H9 (cell line): ENCODE results near the gene DLX5. TPM values are rescaled to one million over a fixed set of nuclear protein-coding genes. Genes with fewer than 3 reads are reported as not detected.

ENCODE experiments used
- DNase-seq: peaks from one replicate; pipeline ENCODE4 v3.0.0-alpha.2; 2017
- H2AFZ ChIP-seq: one replicate; pipeline ENCODE4 v1.6.1; 2013; ENCODE audit warnings: mild to moderate bottlenecking, low read length, control low read depth, moderate library complexity
- H2AK5ac ChIP-seq: 2 replicates; pipeline ENCODE4 v1.6.1; 2013; ENCODE audit warnings: low read length, control low read depth, mixed read lengths; ENCODE audit not compliant: insufficient read length
- H2BK120ac ChIP-seq: one replicate; pipeline ENCODE4 v1.6.1; 2013; ENCODE audit warnings: low read depth, mild to moderate bottlenecking, low read length, control low read depth, inconsistent platforms; ENCODE audit not compliant: poor library complexity, severe bottlenecking
- H2BK12ac ChIP-seq: 2 replicates; pipeline ENCODE4 v1.6.1; 2013; ENCODE audit warnings: low read length, control low read depth, mixed read lengths, low read depth; ENCODE audit not compliant: insufficient read length
- H2BK15ac ChIP-seq: 2 replicates; pipeline ENCODE4 v1.6.1; 2013; ENCODE audit warnings: low read depth, low read length, control low read depth
- H2BK20ac ChIP-seq: one replicate; pipeline ENCODE4 v1.6.1; 2013; ENCODE audit warnings: low read depth, mild to moderate bottlenecking, low read length, control low read depth, inconsistent platforms; ENCODE audit not compliant: poor library complexity, severe bottlenecking
- H2BK5ac ChIP-seq: 2 replicates; pipeline ENCODE4 v1.6.1; 2013; ENCODE audit warnings: low read length, control low read depth, mixed read lengths; ENCODE audit not compliant: insufficient read length
- H3K14ac ChIP-seq: 2 replicates; pipeline ENCODE4 v1.6.1; 2013; ENCODE audit warnings: low read length, control low read depth; ENCODE audit not compliant: insufficient read depth
- H3K18ac ChIP-seq: 2 replicates; pipeline ENCODE4 v1.6.1; 2013; ENCODE audit warnings: low read depth, mild to moderate bottlenecking, mixed read lengths, low read length, control low read depth; ENCODE audit not compliant: insufficient read length
- H3K23ac ChIP-seq: 2 replicates; pipeline ENCODE4 v1.6.1; 2013; ENCODE audit warnings: low read length, control low read depth, mixed read lengths, low read depth; ENCODE audit not compliant: insufficient read length
- H3K23me2 ChIP-seq: 2 replicates; pipeline ENCODE4 v1.6.1; 2013; ENCODE audit warnings: low read depth, mild to moderate bottlenecking, mixed read lengths, low read length, control low read depth; ENCODE audit not compliant: insufficient read length, poor library complexity, severe bottlenecking
- H3K27ac ChIP-seq: 2 replicates; pipeline ENCODE4 v1.5.1; 2013; ENCODE audit warnings: low read length, control low read depth, mixed read lengths, low read depth; ENCODE audit not compliant: insufficient read length
- H3K27me3 ChIP-seq: 2 replicates; pipeline ENCODE4 v1.6.1; 2013; ENCODE audit warnings: low read length, control low read depth, inconsistent platforms; ENCODE audit not compliant: insufficient read depth
- H3K4ac ChIP-seq: 2 replicates; pipeline ENCODE4 v1.6.1; 2013; ENCODE audit warnings: low read depth, mild to moderate bottlenecking, control low read depth, inconsistent platforms, low read length, moderate library complexity
- H3K4me1 ChIP-seq: 2 replicates; pipeline ENCODE4 v1.6.1; 2013; ENCODE audit warnings: low read length, control low read depth, inconsistent platforms; ENCODE audit not compliant: insufficient read depth
- H3K4me2 ChIP-seq: 2 replicates; pipeline ENCODE4 v1.6.1; 2013; ENCODE audit warnings: low read length, control low read depth, mixed read lengths; ENCODE audit not compliant: insufficient read length, insufficient read depth
- H3K56ac ChIP-seq: 2 replicates; pipeline ENCODE4 v1.6.1; 2013; ENCODE audit warnings: low read depth, mild to moderate bottlenecking, mixed read lengths, low read length, control low read depth; ENCODE audit not compliant: insufficient read length
- H3K79me1 ChIP-seq: 2 replicates; pipeline ENCODE4 v1.6.1; 2013; ENCODE audit warnings: low read depth, mild to moderate bottlenecking, moderate library complexity, low read length, control low read depth, inconsistent platforms; ENCODE audit not compliant: insufficient read depth, poor library complexity, severe bottlenecking
- H3K79me2 ChIP-seq: 2 replicates; pipeline ENCODE4 v1.6.1; 2013; ENCODE audit warnings: low read length, control low read depth, inconsistent platforms; ENCODE audit not compliant: insufficient read depth
- H3K9ac ChIP-seq: 2 replicates; pipeline ENCODE4 v1.6.1; 2013; ENCODE audit warnings: low read length, control low read depth, mixed read lengths; ENCODE audit not compliant: insufficient read length; ENCODE audit errors: extremely low read depth
- H3K9me3 ChIP-seq: one replicate; pipeline ENCODE4 v1.6.1; 2013; ENCODE audit warnings: low read depth, low read length, inconsistent platforms; ENCODE audit not compliant: control insufficient read depth
- H3T11ph ChIP-seq: one replicate; pipeline ENCODE4 v1.6.1; 2013; ENCODE audit warnings: mild to moderate bottlenecking, low read length, control low read depth, inconsistent platforms
- H4K20me1 ChIP-seq: one replicate; pipeline ENCODE4 v1.6.1; 2013; ENCODE audit not compliant: control insufficient read depth, insufficient read length, insufficient read depth
- H4K5ac ChIP-seq: 2 replicates; pipeline ENCODE4 v1.6.1; 2013; ENCODE audit warnings: low read depth, mild to moderate bottlenecking, mixed read lengths, low read length, control low read depth; ENCODE audit not compliant: insufficient read length
- H4K8ac ChIP-seq: replicated peaks from 2 replicates; pipeline ENCODE4 v1.6.1; 2013; ENCODE audit warnings: low read length, control low read depth, mixed read lengths, low read depth; ENCODE audit not compliant: insufficient read length
- H4K91ac ChIP-seq: 2 replicates; pipeline ENCODE4 v1.6.1; 2013; ENCODE audit warnings: low read depth, mild to moderate bottlenecking, moderate library complexity, mixed read lengths, low read length, control low read depth; ENCODE audit not compliant: insufficient read length
- H3K27ac Mint-ChIP-seq, 3 experiments: 2 replicates in 2 of 3; 3 replicates in 1 of 3; pipeline ENCODE4 v1.8.0; 2020 to 2021; ENCODE audit warnings: mixed read lengths in 3 of 3, mild to moderate bottlenecking in 1 of 3, moderate library complexity in 1 of 3
- H3K27me3 Mint-ChIP-seq: 2 replicates; pipeline ENCODE4 v1.8.0; 2021; ENCODE audit warnings: low read depth, mild to moderate bottlenecking, moderate library complexity, mixed read lengths
- H3K36me3 Mint-ChIP-seq, 3 experiments: 2 replicates in 2 of 3; 3 replicates in 1 of 3; pipeline ENCODE4 v1.8.0; 2020 to 2021; ENCODE audit warnings: low read depth in 3 of 3, mixed read lengths in 3 of 3; ENCODE audit not compliant: insufficient read depth in 1 of 3
- H3K4me1 Mint-ChIP-seq, 2 experiments: 2 replicates each; pipeline ENCODE4 v1.8.0; 2020; ENCODE audit warnings: mixed read lengths in 2 of 2
- H3K4me3 Mint-ChIP-seq, 2 experiments: 2 replicates in 1 of 2; 3 replicates in 1 of 2; pipeline ENCODE4 v1.8.0; 2020 to 2021; ENCODE audit warnings: mild to moderate bottlenecking in 2 of 2, mixed read lengths in 2 of 2, moderate library complexity in 1 of 2
- H3K9me3 Mint-ChIP-seq, 2 experiments: 2 replicates in 1 of 2; 3 replicates in 1 of 2; pipeline ENCODE4 v1.8.0; 2020; ENCODE audit warnings: mild to moderate bottlenecking in 2 of 2, mixed read lengths in 2 of 2, moderate library complexity in 1 of 2
- CTCF ChIP-seq: fragments of 200-600 bp; sonication (generic); conservative IDR thresholded peaks from 3 replicates; pipeline ENCODE4 v1.8.0; 2021; ENCODE audit warnings: antibody characterized with exemption, mild to moderate bottlenecking
- WGBS: extraction: QIAGEN DNeasy Blood & Tissue Kit; methylation state at CpG from one replicate; pipeline ENCODE4 v1.1.7; 2013; ENCODE audit warnings: missing lambda C conversion rate, low lambda C conversion rate, mixed read lengths; ENCODE audit not compliant: insufficient read length; ENCODE audit errors: extremely low coverage; 5-methylcytosine and 5-hydroxymethylcytosine counted together
- total RNA-seq: library from RNA; stranded (reverse); gene quantifications from 2 replicates; pipeline ENCODE4 v1.2.1, GENCODE V29; 2021

Gene DLX5
- total RNA-seq, 1 experiment from 2014 or later = 0.22 TPM

GRCh38 chr7:96986901-96987300 is 37.7 kb downstream of the DLX5 start:
- no peaks in the 10 kb centered on the region; a peak in 2 of 5 replicates for H3K9me3 Mint-ChIP-seq
- no peak overlapping the region for H2BK15ac ChIP-seq
- H3T11ph ChIP-seq = no peak overlapping the region
- no peaks in the 10 kb centered on the region; a peak in 1 of 7 replicates for H3K36me3 Mint-ChIP-seq
- no peak overlapping the region for H4K5ac ChIP-seq
- no peak overlapping the region for H2BK12ac ChIP-seq
- no peak overlapping the region for H2AK5ac ChIP-seq
- H3K9ac ChIP-seq = no peak overlapping the region
- no peak overlapping the region for H3K56ac ChIP-seq
- H4K91ac ChIP-seq = no peak overlapping the region
- peaks cover 7% of the 10 kb centered on the region for H3K23me2 ChIP-seq
- no peak overlapping the region for H3K14ac ChIP-seq
- no peak overlapping the region for H2BK120ac ChIP-seq
- H3K4me1 Mint-ChIP-seq = peaks cover 21 to 53% of the 10 kb centered on the region in 2 experiments
- no peak overlapping the region for H3K4me3 Mint-ChIP-seq
- H3K18ac ChIP-seq = no peak overlapping the region
- no peak overlapping the region for H2BK20ac ChIP-seq
- no peak overlapping the region for H3K4me2 ChIP-seq
- H2BK5ac ChIP-seq = no peak overlapping the region
- no peaks in the 10 kb centered on the region for H3K9me3 ChIP-seq
- H3K4me1 ChIP-seq = peaks cover 2% of the 10 kb centered on the region
- no peak overlapping the region for H3K4ac ChIP-seq
- peaks cover 96% of the 10 kb centered on the region for H3K27me3 Mint-ChIP-seq
- no peaks in the 10 kb centered on the region for H3K79me1 ChIP-seq
- H3K27me3 ChIP-seq = peaks cover 42% of the 10 kb centered on the region
- H3K27ac Mint-ChIP-seq = no peak overlapping the region
- no peak overlapping the region for H4K8ac ChIP-seq
- H3K23ac ChIP-seq = no peak overlapping the region
- H3K79me2 ChIP-seq = no peaks in the 10 kb centered on the region
- TF ChIP-seq CTCF = no peak
- H4K20me1 ChIP-seq = no peaks in the 10 kb centered on the region
- DNase-seq = no peak
- WGBS = no CpG with 5 or more reads among the region's 1 CpG
- no peak overlapping the region for H2AFZ ChIP-seq
- H3K27ac ChIP-seq = no peak overlapping the region
